GM20000 (cell line): Measurements from ENCODE around the gene GMPPA.

ENCODE experiments used
- DNase-seq: peaks from one replicate; pipeline ENCODE4 v3.0.0; 2012; ENCODE audit warnings: low spot score
- TF ChIP-seq, protein P1 (sequence below): IDR thresholded peaks from 2 replicates; pipeline ENCODE4 v1.5.1; 2012; ENCODE audit warnings: mild to moderate bottlenecking, control low read depth; ENCODE audit errors: extremely low read depth, missing control alignments

The GMPPA gene

GRCh38 chr2:219513787-219514186, 15.1 kb downstream of the GMPPA start:
- no peak for DNase-seq

GRCh38 chr2:219514196-219514761, 15.6 kb downstream of the GMPPA start, which contains the start of gene ASIC4:
Gene ASIC4 (plus strand): TSS chr2:219514482. CDS start chr2:219514725, 243 bp downstream.
- no peak for DNase-seq
- TF ChIP-seq, protein P1, sequence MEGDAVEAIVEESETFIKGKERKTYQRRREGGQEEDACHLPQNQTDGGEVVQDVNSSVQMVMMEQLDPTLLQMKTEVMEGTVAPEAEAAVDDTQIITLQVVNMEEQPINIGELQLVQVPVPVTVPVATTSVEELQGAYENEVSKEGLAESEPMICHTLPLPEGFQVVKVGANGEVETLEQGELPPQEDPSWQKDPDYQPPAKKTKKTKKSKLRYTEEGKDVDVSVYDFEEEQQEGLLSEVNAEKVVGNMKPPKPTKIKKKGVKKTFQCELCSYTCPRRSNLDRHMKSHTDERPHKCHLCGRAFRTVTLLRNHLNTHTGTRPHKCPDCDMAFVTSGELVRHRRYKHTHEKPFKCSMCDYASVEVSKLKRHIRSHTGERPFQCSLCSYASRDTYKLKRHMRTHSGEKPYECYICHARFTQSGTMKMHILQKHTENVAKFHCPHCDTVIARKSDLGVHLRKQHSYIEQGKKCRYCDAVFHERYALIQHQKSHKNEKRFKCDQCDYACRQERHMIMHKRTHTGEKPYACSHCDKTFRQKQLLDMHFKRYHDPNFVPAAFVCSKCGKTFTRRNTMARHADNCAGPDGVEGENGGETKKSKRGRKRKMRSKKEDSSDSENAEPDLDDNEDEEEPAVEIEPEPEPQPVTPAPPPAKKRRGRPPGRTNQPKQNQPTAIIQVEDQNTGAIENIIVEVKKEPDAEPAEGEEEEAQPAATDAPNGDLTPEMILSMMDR: no peak

More at GRCh38 chr2:219513787-219514186, 15.1 kb downstream of the GMPPA start:
- TF ChIP-seq, protein P1: no peak

DNA sequence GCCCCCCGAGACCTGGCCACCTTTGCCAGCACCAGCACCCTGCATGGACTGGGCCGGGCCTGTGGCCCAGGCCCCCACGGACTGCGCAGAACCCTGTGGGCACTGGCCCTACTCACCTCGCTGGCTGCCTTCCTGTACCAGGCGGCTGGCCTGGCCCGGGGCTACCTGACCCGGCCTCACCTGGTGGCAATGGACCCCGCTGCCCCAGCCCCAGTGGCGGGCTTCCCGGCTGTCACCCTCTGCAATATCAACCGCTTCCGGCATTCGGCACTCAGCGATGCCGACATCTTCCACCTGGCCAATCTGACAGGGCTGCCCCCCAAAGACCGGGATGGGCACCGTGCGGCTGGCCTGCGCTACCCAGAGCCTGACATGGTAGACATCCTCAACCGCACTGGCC, 16.1 kb downstream of the GMPPA start:
- TF ChIP-seq, protein P1: no peak
- DNase-seq: no peak

GRCh38 chr2:219515874-219516629, 17.4 kb downstream of the GMPPA start:
- TF ChIP-seq, protein P1: no peak
- DNase-seq: no peak

DNA sequence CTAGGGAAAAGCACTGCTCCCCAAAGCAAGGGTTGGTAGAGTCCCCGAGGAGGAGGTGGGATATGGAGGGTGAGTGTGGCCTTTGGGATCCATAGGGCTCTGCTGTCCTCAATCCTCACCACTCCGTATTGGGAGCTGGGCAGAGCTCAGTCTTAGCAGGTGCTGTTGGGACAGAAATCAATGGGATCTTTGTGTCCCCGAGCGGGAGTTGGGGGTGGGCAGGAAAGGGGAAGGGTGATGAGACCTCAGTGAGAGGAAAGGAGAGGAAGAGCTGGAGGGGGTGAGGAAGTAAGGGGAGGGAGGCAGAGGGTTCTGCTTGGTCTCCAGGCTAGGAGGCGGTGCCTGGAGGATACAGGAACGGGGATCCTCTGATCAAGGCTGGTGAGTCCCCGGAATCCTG, 18.2 kb downstream of the GMPPA start:
- no peak for DNase-seq
- TF ChIP-seq, protein P1: no peak

DNA sequence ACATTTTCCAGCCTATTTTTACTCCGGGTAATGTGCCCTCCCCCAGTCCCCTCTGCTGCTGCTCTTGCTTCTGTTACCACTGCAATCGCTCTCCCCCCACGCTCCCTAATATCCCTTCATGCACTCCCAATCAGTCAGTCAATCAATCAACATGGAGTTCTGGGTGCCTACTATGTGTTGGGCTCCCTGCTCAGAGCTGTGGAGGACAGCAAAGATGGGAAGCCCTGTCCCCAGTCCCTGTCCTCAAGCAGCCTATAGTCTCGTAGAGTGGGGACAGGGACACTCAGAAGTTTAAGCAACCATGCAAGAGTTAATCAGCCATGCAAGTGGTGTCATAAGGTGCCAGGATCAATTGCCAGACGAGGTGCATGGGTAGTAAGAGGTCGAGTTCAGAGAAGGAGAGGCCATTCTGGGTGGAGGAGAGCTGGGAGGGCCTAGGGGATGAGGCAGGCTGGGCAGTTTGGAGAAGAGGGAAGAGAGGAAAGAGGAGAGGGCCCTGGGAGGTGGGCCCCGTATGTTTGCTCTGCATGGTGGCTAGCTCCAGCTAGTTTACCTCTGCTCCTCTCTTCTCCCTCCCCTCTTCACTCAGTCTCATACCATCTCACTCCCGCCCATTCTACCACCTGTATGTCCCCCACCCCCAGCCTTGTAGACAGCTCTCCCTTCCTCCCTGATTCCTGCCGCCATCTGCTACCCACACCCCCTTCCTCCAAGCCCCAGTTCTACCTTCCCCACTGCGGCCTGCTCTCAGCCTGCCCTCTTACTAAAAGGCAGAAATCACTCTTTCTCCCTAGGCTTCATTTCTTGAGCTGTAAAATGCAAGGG, 19.5 kb downstream of the GMPPA start:
- no peak for DNase-seq
- TF ChIP-seq, protein P1: no peak

DNA sequence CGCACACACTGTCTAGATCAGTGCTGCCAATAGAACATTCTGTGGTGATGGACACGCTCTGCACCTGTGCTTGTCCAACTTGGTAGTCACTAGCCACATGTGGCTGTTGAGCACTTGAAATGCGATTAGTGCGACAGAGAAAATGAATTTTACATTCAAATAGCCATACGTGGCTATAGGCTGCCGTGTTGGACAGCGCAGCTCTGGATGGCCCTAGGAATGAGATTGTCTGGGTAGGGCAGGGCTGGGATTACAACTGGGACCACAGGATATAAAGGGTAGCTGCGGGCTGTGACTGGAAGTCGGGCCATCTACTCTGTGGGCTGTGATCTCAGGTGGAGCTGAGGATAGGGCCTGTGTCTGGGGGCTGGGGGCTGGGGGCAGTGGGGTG, 20.8 kb downstream of the GMPPA start:
- TF ChIP-seq, protein P1: no peak
- no peak for DNase-seq
